Stimulated activated CD8-positive, alpha-beta memory T cell treated with anti-CD3 and anti-CD28 coated beads, Interleukin-4, amount 100 ng/mL, for 48 hours (primary cell): ENCODE results near the gene SLC5A10.
"Not testable (repeated sequence)": the region's sequence is repeated elsewhere in the genome, so short reads cannot be mapped to it uniquely, and the experiment has no call there.

Experiments used
- DNase-seq: peaks from one replicate; pipeline ENCODE4 v3.0.0-alpha.2; 2020

Gene SLC5A10

GRCh38 chr17:18948476-18949006 is 3.4 kb upstream of the SLC5A10 start:
- DNase-seq = no peak

GRCh38 chr17:18949566-18949965 is 2.4 kb upstream of the SLC5A10 start:
- DNase-seq = no peak

GRCh38 chr17:18950346-18950745 is 1.6 kb upstream of the SLC5A10 start:
- no peak for DNase-seq

DNA sequence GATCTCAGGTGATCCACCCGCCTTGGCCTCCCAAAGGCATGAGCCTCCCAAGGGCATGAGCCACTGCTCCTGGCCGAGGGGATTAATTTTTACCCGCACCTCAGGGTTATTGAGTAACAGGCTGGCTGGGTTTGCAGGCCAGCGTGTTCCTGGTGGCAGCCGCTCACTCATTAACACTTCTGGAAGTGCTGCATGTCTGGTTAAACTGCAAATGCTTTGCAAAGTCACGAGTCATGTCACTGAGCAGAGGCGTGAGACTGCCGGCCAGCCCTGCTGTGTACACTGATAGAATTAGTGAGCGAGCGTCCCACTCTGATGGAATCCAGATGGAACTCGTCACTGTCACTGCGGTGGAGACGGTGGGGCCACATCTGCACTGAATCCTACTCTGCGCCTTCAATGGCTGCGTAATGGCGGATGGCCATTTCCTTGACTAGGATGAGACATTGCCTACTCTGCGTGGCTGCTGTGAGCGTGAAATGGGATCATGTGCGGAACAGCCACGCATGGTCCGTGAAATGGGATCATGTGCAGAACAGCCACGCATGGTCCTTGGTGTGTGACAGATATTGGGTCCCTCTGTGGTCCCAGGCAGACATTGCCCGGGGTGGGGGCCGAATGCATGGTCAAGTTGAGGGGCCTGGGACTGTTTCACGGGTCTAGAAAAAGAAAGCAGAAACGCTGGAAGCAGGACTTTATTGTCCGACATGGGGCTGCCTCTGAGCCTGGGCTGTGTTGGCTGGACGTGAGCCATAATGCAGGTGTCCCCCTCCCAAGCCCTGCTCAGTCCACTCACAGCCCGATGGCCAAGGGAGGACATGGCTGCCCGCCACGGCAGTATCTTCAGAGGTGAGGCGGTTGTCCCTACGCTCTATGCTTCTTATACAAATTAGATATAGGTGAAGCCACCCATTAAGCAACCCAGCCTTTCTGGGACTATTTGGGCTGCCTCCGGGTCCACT is 740 bp upstream of the SLC5A10 start:
- DNase-seq = no peak

DNA sequence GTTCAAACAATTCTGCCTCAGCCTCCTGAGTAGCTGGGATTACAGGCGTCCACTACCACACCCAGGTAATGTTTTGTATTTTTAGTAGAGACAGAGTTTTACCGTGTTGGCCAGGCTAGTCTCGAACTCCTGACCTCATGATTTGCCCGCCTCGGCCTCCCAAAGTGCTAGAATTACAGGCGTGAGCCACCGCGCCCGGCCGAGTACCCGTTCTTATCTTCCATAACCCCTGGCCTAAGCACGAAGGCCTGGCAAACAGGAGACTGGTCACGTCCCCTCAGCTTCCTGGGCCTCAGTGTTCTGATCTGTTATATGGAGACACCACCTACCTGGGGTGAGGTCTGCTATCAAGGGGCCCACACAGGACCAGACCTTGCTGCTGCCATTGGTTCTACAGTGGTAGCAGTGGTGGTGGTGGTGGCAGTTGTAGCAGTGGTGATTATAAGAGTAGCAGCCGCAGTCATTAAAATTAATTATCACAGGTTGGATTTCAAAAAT is 1.3 kb downstream of the SLC5A10 start:
- no peak for DNase-seq

DNA sequence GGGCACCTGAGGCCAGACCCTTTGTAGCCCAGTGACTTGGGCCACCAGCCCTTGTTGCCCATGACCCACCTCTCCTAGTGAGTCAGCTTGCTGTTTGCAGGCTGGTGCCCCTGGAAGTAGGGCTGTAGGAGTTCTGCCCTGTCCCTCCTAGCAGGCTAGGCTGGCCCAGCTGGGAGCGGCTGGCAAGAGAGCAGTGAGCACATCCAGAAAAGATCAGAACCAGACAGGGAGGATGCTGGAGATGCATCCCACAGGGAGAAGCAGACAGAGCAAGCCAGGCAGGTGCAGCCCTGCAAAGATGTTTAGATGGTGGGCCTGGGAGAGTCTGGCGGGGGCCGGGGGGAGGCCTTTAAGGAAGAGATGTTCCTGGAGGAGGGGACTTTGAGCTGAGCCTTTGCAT is 2.4 kb downstream of the SLC5A10 start:
- no peak for DNase-seq

DNA sequence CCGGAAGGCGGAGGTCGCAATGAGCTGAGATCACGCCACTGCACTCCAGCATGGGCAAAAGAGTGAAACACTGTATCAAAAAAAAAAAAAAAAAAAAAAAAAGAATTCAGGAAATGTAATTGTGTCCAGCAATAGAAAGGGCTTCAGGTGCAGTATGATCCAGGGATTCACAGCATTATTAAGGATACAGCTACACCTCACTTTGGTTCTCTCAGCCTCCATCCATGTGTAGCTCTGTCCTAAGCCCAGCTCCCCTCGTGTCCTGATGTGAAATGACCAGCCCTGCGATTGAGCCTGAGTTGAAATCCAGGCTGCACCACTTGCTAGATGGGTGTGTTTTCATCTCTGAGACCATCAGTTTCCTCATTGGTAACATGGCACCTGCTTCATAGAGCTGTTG is 3.0 kb downstream of the SLC5A10 start:
- DNase-seq = no peak

- not testable (repeated sequence) for DNase-seq
Observed at GRCh38 chr17:18956021-18956420, 4.1 kb downstream of the SLC5A10 start.

- no peak for DNase-seq
Observed at GRCh38 chr17:18956581-18956980, 4.6 kb downstream of the SLC5A10 start.

GRCh38 chr17:18957831-18958230 is 5.9 kb downstream of the SLC5A10 start:
- no peak for DNase-seq

- no peak for DNase-seq
Observed at GRCh38 chr17:18958611-18959010, 6.6 kb downstream of the SLC5A10 start.

DNA sequence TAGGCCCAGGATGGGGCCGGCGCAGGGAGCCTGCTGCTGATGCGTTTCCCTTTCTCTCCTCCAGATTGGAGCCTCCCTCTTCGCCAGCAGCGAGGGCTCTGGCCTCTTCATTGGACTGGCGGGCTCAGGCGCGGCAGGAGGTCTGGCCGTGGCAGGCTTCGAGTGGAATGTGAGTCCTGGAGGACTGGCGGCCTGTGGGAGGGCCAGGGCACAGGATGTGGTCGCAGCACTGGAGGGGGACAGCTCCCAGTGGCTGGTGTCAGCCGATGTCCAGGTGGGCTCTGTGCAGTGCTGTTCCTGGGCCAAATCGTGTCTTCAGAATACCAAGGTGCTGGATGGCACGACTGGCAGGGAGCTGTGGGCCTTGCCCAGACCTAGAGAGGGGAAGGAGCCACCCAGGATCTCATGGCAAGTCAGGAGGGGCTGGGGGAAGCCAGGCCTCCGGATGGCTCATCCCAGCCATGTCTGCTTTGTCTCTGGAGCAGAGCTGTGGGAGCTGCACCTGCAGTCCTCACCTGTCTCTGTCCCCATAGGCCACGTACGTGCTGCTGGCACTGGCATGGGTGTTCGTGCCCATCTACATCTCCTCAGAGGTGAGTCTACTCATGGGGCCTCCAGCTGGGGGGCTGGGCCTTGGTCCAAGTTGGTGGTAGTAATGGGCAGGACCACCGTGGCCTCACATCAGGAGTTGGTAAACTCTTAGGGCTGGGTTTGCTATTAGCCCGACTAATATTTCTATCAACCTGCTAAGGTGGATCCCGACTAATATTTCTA is 7.3 kb downstream of the SLC5A10 start:
- no peak for DNase-seq

DNA sequence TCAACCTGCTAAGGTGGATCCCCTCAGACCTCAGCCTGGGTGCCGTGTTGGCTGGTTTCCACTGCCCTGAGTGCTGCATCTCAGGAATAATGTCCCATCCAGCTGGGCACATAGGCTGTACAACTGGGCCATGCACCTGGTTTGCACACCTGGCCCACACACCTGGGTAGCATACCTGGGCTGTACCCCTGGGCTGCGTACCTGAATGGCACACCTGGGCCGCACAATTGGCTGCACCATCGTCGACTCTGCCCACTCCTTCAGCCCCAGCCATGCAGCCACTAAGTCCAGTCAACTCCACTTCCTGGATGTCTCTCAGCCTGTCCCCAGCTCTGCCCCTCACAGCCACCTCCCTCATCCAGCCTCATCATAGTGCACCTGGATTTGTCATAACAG is 7.9 kb downstream of the SLC5A10 start:
- no peak for DNase-seq

DNA sequence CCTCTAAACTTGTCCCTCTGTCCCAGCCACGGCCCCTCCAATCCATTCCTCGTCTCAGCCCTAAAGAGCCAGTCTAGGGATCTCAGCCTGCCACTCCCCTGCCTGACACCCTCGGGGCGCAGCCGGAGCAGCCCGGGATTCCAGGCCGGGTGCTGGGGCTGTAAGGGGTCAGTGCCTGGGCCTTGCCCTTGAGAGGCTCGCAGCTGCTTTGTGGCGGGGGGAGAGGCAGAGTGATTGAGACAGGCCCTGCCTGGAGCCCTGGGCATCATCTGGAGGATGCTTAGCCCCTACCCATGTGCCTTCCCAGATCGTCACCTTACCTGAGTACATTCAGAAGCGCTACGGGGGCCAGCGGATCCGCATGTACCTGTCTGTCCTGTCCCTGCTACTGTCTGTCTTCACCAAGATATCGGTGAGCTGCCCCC is 8.3 kb downstream of the SLC5A10 start:
- DNase-seq = no peak

DNA sequence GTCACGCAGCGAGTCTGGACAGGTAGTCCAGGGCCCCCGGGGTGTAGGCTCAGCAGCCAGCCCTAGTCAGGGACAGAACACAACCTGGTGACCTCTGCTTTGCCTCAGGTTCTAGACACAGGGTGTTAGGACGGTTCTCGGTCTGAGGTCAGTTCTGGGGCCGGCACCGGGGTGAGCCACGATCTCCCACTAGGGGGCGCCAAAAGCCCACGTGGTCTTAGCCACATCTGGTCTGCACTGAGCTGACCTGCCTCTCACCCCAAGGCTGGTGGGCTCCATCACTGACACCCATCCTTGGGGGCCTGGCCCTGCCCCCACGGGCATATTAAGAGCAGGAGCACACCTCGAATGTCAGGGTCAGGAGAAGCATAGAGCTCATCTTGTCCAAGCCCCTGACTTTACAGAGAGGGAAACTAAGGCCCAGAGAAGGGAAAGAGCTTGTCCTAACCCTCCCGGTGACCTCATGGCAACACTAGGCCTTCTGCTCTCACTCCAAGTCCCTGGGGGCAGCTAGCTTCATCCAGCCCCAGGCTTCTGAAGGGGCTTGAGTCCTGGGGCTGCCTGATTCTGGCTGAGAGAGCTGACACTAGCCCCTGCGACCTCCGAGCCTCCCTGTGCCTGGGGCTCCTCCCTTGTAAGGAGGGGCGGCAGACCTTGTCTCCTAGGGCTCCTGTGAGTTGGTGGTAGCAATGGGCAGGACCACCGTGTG is 9.0 kb downstream of the SLC5A10 start:
- peak; percentile 96 for DNase-seq

DNA sequence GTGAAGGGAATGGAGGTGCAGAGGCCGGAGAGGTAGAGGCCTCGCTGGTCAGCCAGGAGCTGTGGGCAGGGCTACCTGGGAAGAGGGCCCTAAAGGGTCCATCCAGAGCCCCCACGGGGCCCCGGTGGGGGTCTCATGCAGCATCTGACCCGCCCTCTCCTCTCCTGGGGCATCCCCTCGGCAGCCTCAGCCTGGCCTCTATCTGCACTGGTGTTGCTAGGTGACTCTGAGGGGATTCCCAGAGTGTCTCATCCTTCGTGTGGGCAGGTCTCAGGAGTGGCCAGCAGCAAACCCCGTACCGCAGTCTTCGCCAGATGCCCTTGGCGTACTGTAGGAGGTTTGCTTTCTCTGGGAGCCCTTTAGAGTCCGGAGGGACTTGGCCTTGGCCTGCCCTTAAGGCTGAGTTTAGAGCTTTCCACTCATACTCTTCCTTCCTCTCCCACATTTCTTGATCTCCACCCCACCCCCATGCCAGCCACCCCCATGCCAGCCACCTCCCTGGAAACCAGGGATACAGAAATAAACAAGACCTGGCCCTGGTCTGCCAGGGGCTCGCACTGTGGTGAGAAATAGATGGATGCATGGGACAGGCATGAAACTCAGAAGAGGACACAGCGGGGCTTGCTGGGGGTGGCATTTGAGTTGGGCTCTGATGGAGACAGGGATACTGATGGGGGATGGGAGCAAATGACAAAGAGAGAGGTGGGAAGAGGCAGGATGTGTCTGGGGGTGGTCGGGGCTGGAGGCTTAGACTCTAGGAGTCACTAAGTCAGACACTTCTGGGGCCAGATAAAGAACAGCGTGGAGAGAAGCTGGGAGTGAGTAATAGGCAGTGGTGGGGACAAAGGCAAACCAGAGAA is 9.9 kb downstream of the SLC5A10 start:
- peak; percentile 57 for DNase-seq

DNA sequence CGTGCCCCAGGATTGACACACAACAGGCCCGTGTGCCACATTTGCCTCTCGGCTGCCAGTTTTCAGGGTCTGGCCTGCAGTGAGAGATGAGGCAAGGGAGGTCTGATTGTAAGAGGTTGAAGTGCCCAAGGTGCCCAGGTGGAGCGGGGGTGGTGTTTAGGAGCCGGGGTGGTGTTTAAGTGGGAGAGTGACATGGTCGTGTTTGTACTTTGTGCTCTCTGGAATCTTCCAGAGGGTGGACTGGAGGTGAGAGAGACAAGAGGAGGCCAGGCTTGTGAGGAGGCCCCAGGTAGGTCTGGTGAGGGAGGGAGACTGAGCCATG is 10.5 kb downstream of the SLC5A10 start:
- DNase-seq = no peak

- peak; percentile 45 for DNase-seq
Observed at GRCh38 chr17:18963126-18964017, 11.4 kb downstream of the SLC5A10 start.

DNA sequence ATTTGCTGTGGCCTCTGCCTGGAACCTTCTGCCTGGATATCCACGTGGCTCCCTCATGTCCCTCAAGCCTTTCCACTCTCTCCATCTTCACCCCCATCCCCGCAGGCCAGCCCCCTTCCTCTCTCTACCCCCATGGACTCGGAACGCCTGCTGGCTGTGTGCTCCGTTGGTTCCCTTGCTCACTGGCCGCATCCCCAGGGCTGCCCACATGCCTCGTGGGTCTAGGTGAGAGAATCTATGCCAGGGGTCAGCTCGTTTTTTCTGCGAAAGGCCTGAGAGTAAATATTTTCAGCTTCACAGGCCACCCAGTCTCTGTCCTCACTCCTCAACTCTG is 12.0 kb downstream of the SLC5A10 start:
- DNase-seq = no peak

- no peak for DNase-seq
Observed at GRCh38 chr17:18964550-18964949, 12.6 kb downstream of the SLC5A10 start.
